ENCODE results near the gene PRDM11. TPM values are rescaled to one million over a fixed set of nuclear protein-coding genes. Genes with fewer than 3 reads are reported as not detected.

Gene PRDM11
- total RNA-seq, 1 experiment from 2014 or later, result 8.3 TPM

- TF ChIP-seq ZNF138 (CRISPR knock-in tag; conservative IDR thresholded peaks at IDR 0.05) (no peak), ATF3 (CRISPR knock-in tag; conservative IDR thresholded peaks at IDR 0.05) (no peak), JAZF1 (CRISPR knock-in tag; IDR thresholded peaks at IDR 0.05) (no peak), ZNF232 (CRISPR knock-in tag; IDR thresholded peaks at IDR 0.05) (no peak), FOXP4 (CRISPR knock-in tag; IDR thresholded peaks at IDR 0.05) (no peak), ATF6 (CRISPR knock-in tag; IDR thresholded peaks at IDR 0.05) (no peak)
These were observed 27.9 kb downstream of the PRDM11 start (continued) for GRCh38 chr11:45174168-45174835.

GRCh38 chr11:45174963-45175362, 28.5 kb downstream of the PRDM11 start:
- ChIA-PET CTCF (no interaction called here), POLR2A (no interaction called here)
- TF ChIP-seq HMGXB4 (CRISPR knock-in tag; IDR thresholded peaks at IDR 0.05) (no peak), ZNF423 (CRISPR knock-in tag; IDR thresholded peaks at IDR 0.05) (no peak), GABPB1 (CRISPR knock-in tag; IDR thresholded peaks at IDR 0.05) (no peak), SOX15 (CRISPR knock-in tag; IDR thresholded peaks at IDR 0.05) (no peak), CREB1 (CRISPR knock-in tag; IDR thresholded peaks at IDR 0.05) (no peak), ATF6 (CRISPR knock-in tag; IDR thresholded peaks at IDR 0.05) (no peak), GTF2I (CRISPR knock-in tag; conservative IDR thresholded peaks at IDR 0.05) (no peak), NR2C2 (CRISPR knock-in tag; IDR thresholded peaks at IDR 0.05) (no peak), MAX (CRISPR knock-in tag; IDR thresholded peaks at IDR 0.05) (no peak), SP1 (CRISPR knock-in tag; conservative IDR thresholded peaks at IDR 0.05) (no peak), HMGA2 (CRISPR knock-in tag; IDR thresholded peaks at IDR 0.05) (no peak)
- no peaks in the 10 kb centered on the region for H3K9me3 Mint-ChIP-seq
- H3K4me3 Mint-ChIP-seq, result no peak overlapping the region
- H3K27me3 Mint-ChIP-seq (ENCODE audit: low read depth), result peaks cover 8% of the 10 kb centered on the region; the same call in 1 of the 2 replicates
- no peak overlapping the region for H3K27ac Mint-ChIP-seq
- peaks cover 4% of the 10 kb centered on the region for H3K4me1 Mint-ChIP-seq
- no peak for DNase-seq (ENCODE audit: low spot score)
- no peaks in the 10 kb centered on the region for H3K36me3 Mint-ChIP-seq
- no peak for ATAC-seq
